HUDEP-2 (cell line): ENCODE measurements around the gene SCN8A.
"Not testable (repeated sequence)": the region's sequence is repeated elsewhere in the genome, so short reads cannot be mapped to it uniquely, and the experiment has no call there.

Experiments used
- DNase-seq, 76 experiments: peaks; one replicate each; lab custom pipeline; 2025; ENCODE audit not compliant: unreplicated experiment in 76 of 76; lab: John Stamatoyannopoulos, UW

Gene SCN8A

GRCh38 chr12:51755251-51755650 lies 164.2 kb downstream of the SCN8A start:
- DNase-seq, result no peak

DNA sequence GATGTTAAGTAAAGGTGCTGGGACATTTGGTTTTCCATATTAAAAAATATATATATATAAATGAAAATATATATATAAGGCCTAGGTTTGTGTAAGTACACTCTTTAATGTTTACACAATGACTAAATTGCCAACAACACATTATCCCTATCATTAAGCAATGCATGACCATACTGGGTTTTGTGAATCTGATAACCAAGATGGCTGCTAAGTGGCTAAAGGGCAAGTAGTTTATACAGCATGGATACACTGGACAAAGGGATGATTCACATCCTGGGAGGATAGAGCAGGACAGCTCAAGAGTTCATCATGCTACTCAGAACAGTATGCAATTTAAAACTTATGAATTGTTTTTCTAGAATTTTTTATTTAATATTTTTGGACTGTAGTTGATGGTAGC lies 168.1 kb downstream of the SCN8A start:
- no peak for DNase-seq

- no peak for DNase-seq
Measured at GRCh38 chr12:51759695-51760094, 168.7 kb downstream of the SCN8A start.

DNA sequence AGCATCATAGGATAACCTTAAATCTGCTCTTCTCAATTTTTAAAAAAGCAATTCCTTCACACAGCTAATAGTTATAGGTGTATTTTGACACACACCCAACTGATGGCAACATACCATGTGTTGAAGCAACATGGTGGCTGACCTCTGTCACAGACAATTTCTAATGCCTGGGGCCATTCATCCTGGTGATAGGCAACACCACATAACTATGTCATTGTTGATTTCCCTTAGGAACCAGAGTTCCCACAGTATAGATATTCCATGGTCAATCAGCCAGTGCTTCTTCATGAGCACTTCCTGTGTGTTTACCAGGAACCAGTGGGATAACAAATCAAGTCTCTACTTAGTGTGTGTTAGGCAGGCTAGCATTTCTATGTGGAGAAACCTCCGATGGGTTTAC lies 169.2 kb downstream of the SCN8A start:
- no peak for DNase-seq

DNA sequence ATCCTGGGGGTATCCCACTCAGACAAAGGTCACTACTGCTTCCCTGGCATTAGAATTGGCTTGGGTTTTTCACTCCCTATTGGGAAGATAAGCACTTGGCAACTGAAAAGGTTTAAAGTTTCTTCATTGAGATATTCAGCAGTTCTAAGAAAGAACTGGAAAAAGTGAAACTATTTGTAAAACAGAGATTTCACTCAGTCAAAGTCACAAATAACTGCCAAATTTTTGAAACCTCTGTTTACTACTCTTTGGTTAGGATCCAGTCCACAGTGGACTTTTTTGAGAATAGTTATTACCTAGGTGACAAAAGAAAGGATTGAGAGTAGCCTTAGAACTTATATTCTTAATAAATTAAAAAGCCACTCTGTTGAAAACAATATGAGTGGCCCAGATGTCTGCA lies 172.7 kb downstream of the SCN8A start:
- no peak for DNase-seq

- no peak for DNase-seq
Measured at GRCh38 chr12:51766067-51766676, 175.1 kb downstream of the SCN8A start.

DNA sequence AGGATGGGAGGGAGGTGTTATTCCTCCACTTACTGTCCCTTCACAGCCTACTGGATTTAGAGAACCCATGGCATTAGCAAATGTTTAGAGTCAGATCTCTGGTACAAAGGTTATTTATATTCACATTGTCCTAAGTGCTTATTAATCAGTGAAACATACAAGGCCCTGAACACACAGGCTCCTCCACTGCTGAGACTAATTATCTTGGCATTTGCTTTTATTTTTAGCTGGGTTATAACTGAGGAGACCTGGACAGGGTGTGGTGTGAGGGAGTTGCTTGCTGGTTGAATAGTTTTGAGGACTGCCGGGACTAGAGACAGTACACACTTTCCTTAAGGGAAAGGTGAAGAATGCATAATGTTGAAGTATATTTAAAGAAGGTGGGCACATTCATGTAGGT lies 180.0 kb downstream of the SCN8A start:
- no peak for DNase-seq

GRCh38 chr12:51773145-51773869 lies 182.3 kb downstream of the SCN8A start:
- no peak for DNase-seq

GRCh38 chr12:51774933-51775332 lies 183.9 kb downstream of the SCN8A start:
- no peak for DNase-seq

DNA sequence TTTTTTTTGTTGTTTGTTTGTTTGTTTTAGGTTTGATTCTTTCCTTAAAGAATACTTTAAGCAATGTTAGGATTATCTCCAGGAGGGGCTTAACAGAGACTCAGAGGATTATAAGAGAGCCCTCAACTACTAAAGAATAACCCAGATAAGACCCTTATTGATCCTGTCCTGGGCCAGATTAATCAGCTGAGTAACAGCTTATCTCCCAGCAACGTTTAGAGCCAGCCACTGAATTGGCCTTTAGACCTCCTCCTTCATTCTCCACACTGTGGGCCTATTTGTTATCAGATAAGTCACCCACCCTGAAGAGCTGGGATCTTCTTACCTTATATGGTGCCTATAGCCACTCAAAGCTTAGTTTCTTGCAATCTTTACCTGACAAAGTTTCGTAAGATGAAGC lies 186.4 kb downstream of the SCN8A start:
- DNase-seq, result no peak

DNA sequence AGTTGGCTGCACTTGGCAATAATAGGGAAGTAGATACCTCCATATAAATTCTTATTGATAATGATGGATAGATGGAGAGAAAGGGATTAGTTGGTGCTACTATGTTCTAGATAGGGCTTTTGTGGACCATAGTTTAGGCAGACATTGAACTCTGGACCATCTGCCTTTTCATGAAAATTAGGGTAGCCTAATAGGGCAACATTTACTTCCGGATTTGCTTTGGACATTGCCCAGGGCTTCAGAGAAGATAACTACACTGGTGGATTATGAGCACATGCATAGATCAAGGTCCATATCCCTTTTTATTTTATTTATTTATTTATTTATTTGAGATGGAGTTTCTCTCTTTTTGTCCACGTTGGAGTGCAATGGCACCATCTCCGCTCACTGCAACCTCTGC lies 186.9 kb downstream of the SCN8A start:
- no peak for DNase-seq

- DNase-seq, result no peak
Measured at GRCh38 chr12:51779876-51780275, 188.8 kb downstream of the SCN8A start.

DNA sequence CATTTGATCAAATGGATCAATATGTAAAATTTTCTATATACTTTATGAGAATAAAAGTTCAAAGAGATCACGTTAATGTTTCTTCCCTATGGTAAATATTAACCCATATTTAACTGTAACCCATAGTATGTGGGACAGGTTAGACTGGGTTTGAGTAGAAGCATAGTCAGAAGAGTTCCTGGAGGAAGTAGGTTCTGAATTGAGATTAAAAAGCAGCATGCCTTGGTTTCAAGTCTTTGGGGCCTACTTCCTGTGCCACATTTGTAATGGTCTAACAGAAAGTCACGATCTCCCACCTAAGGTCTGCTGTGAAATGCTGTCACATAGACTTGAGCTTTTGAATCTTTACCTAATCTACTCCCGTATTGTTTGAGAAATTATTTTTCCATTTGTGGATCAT lies 193.7 kb downstream of the SCN8A start:
- no peak for DNase-seq

DNA sequence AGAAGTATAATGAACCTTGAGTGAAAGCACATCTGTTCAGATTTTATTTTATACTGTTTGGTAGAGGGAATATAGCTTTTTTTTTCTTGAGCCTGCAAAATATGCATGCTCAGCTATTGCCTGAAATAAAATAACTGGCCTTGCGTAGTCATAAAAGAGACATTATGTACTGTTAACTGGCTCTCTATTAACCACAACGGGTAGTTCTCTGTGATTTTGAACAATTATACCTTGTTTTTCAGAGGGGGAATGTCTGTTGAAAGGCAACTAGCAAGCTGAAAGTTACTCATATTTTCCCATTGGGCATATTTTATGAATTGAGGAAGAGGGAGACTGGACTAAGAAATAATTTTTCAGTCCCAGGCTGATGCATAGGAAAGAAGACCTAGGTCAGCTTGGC lies 194.9 kb downstream of the SCN8A start:
- DNase-seq, result no peak

GRCh38 chr12:51788876-51789275 lies 197.8 kb downstream of the SCN8A start:
- no peak for DNase-seq

DNA sequence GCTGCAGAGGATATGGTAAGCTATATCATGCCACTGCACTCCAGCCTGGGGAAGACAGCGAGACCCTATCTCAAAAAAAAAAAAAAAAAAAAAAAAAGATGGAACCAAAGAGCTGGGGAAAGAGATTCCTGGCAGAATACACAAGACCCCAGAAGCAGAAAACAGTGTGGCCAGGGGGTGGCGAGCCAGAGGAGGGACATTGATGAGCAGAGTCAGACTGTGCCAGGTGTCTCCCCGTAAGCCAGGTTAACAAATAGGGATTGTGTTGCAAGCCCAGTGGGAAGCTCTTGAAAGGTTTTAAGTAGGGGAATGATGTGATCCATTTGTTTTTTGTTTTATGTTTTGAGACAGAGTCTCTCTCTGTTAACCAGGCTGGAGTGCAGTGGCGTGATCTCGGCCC lies 201.4 kb downstream of the SCN8A start:
- no peak for DNase-seq

GRCh38 chr12:51793201-51793600 lies 202.2 kb downstream of the SCN8A start:
- DNase-seq, result no peak

DNA sequence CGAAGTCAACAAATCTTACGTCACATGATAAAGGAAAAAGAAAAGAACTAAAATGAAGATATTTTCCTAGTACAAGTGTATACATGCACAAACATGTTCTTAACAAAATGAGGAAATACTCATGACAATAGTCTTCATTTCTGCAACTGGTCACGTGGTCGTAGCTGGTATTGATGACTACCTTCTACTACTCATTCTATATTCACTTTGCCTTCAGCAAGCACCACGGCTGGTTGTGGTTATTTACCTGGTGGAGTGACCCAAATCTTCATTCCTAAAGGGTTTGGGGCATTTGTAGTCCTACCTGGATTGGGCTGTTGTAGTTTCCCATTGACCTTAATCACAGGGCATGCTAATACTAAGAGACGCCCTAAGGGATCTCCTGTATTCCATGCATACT lies 206.3 kb downstream of the SCN8A start:
- no peak for DNase-seq

DNA sequence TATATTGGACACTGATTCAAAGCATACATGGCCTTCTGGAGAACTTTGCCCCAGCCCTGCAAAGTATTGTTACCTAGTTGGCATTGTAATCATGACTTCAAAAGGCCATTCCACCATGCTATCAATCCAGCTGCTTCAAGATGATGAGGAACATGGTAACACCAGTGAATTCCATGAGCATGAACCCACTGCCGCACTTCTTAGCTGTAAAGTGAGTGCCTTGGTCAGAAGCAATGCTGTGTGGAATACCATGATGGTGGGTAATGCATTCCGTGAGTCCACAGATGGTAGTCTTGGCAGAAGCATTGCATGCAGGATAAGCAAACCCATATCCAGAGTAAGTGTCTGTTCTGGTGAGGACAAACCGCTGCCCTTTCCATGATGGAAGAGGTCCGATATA lies 207.0 kb downstream of the SCN8A start:
- not testable (repeated sequence) for DNase-seq

DNA sequence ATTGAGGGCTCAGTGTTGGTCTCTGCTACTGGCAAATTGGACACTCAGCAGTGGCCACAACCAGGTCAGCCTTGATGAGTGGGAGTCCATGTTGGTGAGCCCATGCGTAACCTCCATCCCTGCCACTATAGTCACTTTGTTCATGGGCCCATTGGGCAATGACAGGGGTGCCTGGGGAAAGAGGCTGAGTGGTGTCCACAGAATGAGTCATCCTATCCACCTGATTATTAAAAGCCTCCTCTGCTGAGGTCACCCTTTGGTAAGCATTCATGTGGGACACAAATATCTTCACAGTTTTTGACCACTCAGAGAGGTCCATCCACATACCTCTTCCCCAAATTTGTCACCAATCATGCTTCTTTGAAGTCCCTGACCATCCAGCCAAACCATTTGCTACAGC lies 207.5 kb downstream of the SCN8A start:
- DNase-seq, result no peak

DNA sequence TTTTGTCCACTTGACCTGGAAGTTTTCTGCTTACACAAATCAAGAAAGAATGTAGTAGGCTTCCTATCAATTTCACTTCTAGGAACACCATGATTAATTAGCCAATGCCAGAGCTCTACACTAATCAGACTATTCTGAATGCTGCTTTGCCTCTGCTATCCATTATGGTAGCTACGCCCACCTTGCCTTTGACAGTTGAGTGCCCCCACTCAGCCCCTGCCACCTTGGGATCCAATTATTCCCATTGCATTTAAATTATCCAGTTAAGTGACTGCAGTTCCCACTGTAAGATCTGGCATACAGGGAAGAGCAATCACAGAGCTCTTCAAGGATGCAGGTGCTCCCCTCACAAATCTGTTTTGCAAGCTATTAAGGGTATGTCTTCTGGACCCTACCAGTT lies 210.0 kb downstream of the SCN8A start:
- DNase-seq, result no peak

DNA sequence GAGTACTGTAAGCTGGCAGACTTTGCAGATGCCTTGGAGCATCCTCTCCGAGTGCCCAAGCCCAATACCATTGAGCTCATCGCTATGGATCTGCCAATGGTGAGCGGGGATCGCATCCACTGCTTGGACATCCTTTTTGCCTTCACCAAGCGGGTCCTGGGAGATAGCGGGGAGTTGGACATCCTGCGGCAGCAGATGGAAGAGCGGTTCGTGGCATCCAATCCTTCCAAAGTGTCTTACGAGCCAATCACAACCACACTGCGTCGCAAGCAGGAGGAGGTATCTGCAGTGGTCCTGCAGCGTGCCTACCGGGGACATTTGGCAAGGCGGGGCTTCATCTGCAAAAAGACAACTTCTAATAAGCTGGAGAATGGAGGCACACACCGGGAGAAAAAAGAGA lies 215.9 kb downstream of the SCN8A start:
- DNase-seq, result no peak

GRCh38 chr12:51809193-51809592 lies 218.2 kb downstream of the SCN8A start:
- DNase-seq, result no peak
